ENCODE results near the gene LDLRAD3.

The LDLRAD3 gene

GRCh38 chr11:36218283-36218921, 274.5 kb downstream of the LDLRAD3 start:
- DNase-seq = no peak

- DNase-seq = no peak
Measured at GRCh38 chr11:36219996-36220395, 276.1 kb downstream of the LDLRAD3 start.

GRCh38 chr11:36222831-36223635, 279.2 kb downstream of the LDLRAD3 start:
- DNase-seq = no peak

- DNase-seq = no peak
Measured at GRCh38 chr11:36224209-36224882, 280.5 kb downstream of the LDLRAD3 start.

GRCh38 chr11:36227044-36227443, 283.2 kb downstream of the LDLRAD3 start:
- no peak for DNase-seq

- no peak for DNase-seq
Measured at GRCh38 chr11:36228689-36229088, 284.8 kb downstream of the LDLRAD3 start.

- no peak for DNase-seq
Measured at GRCh38 chr11:36229091-36229705, 285.3 kb downstream of the LDLRAD3 start.

GRCh38 chr11:36230779-36231699, 287.2 kb downstream of the LDLRAD3 start:
- DNase-seq = no peak

- DNase-seq = no peak
Measured at GRCh38 chr11:36233204-36233603, 289.3 kb downstream of the LDLRAD3 start.

- DNase-seq = no peak
Measured at GRCh38 chr11:36234825-36235224, 291.0 kb downstream of the LDLRAD3 start.

GRCh38 chr11:36235750-36236149, 291.9 kb downstream of the LDLRAD3 start:
- DNase-seq = no peak

GRCh38 chr11:36237391-36237790, 293.5 kb downstream of the LDLRAD3 start:
- DNase-seq = no peak

- no peak for DNase-seq
Measured at GRCh38 chr11:36238036-36238631, 294.3 kb downstream of the LDLRAD3 start.

GRCh38 chr11:36238881-36239280, 295.0 kb downstream of the LDLRAD3 start:
- no peak for DNase-seq

GRCh38 chr11:36239636-36240035, 295.8 kb downstream of the LDLRAD3 start:
- no peak for DNase-seq

GRCh38 chr11:36240173-36240572, 296.3 kb downstream of the LDLRAD3 start:
- no peak for DNase-seq

GRCh38 chr11:36240801-36241200, 296.9 kb downstream of the LDLRAD3 start:
- no peak for DNase-seq

GRCh38 chr11:36241497-36241896, 297.6 kb downstream of the LDLRAD3 start:
- no peak for DNase-seq

- no peak for DNase-seq
Measured at GRCh38 chr11:36243641-36244040, 299.8 kb downstream of the LDLRAD3 start.

GRCh38 chr11:36247493-36247892, 303.6 kb downstream of the LDLRAD3 start:
- no peak for DNase-seq

GRCh38 chr11:36248436-36248835, 304.6 kb downstream of the LDLRAD3 start:
- no peak for DNase-seq

GRCh38 chr11:36249246-36249645, 305.4 kb downstream of the LDLRAD3 start:
- no peak for DNase-seq

Data from CD4-positive, alpha-beta T cell treated with Interleukin-4 for 1 hour (primary cell).